ENCODE measurements around the gene NOD2.

The NOD2 gene

GRCh38 chr16:50742576-50743200 lies 49.3 kb downstream of the NOD2 start:
- no peak for DNase-seq (ENCODE audit: low read depth)

DNA sequence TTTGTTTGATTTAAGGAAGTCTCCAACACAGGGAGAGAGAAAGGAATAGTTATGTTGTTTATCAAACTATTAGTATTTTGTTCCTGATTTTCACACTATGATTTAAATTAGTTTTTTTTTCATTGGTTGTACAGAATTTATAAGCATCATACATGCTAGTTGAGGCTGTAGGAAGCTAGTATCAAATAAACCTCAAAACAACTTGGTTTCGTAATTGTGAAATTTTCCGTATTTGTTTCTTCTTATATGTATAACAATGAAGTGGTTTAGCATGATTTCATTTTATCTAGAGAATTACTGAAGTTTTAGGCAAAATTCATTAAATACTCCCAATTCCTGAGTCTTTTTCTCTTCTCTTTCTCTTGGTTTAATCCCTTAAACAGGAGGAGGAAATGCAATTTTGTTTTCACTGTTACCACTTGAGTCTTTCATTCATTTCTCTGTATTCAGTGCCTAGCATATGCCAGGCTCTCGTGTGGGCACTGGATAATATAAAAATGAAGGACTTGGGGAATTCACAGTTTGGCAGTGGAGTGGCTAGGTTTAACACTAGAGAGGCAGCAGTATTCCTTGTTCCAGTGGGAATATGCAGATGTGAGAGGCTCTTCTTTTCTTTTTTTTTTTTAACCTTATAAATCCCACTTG lies 50.3 kb downstream of the NOD2 start:
- no peak for DNase-seq (ENCODE audit: low read depth)

- DNase-seq (ENCODE audit: low read depth): no peak
Measured at GRCh38 chr16:50744881-50745280, 51.5 kb downstream of the NOD2 start.

DNA sequence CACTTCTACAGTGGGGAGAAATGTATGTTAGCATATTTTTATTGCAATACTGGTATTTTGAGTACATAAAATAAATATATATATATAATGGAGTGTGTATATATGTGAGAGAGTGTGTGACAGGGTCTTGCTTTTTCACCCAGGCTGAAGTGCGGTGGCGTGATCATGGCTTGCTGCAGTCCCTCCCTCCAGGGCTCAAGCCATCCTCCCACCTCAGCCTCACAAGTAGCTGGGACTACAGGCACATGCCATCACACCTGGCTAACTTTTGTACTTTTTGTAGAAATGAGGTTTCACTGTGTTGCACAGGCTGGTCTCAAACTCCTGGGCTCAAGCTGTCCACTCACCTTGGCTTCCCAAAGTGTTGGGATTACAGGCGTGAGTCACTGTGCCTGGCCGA lies 52.5 kb downstream of the NOD2 start:
- DNase-seq (ENCODE audit: low read depth): no peak

DNA sequence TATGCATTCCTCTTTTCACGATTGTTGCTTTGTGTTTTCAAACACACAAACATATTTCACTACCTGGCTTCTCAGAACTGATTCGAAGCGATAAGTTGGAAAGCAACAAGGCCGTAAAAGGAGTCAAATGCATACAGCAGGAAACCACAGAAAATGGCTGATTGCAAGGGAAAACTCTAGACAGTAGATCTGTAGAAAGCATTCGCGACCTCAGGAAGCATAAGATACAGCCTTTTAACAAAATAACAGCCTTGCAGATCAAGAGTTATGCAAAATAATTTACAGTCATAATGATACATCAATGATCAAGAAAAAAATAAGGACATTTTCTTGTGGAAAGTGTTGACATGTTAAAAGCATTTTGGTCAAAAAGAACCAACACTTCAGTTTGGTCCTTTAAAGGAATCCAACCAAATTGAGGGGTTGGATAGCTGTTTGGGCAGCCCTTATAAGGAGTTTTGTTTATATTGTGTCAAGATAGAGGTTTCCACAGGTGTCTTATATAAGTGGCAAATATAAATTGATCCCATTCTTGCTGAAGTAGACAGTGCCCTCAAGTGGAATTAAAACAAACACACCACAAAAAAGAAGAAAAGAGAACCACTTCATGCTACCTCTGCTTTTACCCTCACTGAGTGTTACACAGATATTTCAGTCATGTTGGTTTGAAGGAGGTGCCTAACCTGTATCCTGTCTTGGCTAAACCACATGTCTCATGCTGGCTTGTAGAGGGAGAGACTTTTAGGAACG lies 54.0 kb downstream of the NOD2 start:
- DNase-seq (ENCODE audit: low read depth): no peak

DNA sequence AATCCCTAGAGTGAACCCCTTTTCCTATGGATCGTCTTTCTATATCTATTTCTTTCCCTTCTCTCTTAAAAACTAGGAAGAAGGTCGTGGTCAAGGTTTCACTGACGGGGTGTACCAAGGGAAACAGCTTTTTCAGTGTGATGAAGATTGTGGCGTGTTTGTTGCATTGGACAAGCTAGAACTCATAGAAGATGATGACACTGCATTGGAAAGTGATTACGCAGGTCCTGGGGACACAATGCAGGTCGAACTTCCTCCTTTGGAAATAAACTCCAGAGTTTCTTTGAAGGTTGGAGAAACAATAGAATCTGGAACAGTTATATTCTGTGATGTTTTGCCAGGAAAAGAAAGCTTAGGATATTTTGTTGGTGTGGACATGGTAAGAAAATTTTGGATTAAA lies 58.1 kb downstream of the NOD2 start:
- DNase-seq (ENCODE audit: low read depth): no peak

DNA sequence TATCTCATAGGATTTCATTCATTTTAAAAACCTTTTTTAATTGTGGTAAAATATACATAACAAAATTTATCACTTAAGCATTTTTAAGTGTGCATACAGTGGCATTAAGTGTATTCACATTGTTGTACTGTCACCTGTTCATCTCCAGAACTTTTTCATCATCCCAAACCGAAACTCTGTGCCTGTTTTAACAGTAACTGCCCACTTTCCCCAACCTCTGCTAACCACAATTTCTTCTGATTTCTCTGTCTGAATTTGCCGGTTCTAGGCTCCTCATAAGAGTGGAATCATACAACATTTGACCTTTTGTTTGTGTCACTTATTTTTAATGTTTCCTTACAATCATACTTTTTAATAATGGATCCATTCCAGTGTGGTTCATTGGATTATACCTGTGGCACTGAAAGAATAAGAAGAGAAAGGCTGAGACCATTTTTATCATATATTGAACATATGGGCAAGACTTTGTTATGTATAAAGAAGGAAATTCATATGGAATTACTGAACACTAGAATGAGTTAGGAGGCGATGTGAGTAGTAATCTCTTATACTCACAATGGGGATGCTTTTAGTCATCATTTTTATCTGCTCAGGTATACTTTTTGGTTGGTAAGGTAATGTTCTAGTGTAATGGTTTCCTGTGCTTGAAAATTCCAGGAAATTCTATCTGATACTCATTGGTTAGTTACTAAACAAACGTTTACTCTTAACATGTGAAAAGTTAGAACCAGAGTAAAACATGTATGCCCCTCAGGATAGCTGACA lies 59.2 kb downstream of the NOD2 start:
- no peak for DNase-seq (ENCODE audit: low read depth)

DNA sequence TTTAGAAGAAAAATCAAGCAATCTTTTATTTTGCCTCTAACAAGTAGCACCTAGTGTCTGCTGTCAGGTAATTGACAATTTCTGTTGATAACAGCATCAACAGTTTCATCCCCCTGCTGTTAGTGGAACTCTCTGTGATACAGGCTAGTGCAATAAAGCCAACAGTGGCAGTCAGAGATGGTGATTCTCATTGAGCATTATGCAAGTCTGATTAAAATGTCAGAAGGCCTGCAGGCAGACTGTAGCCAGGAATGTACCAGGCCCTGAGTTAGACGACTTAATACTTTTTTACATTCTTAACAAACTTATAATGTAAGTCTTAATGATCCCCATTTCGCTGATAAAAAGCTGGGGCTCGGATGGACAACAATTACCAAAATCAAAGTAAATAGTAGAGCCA lies 63.1 kb downstream of the NOD2 start:
- DNase-seq (ENCODE audit: low read depth): no peak

GRCh38 chr16:50761267-50761666 lies 67.9 kb downstream of the NOD2 start:
- DNase-seq (ENCODE audit: low read depth): no peak

- no peak for DNase-seq (ENCODE audit: low read depth)
Measured at GRCh38 chr16:50762241-50762640, 68.8 kb downstream of the NOD2 start.

DNA sequence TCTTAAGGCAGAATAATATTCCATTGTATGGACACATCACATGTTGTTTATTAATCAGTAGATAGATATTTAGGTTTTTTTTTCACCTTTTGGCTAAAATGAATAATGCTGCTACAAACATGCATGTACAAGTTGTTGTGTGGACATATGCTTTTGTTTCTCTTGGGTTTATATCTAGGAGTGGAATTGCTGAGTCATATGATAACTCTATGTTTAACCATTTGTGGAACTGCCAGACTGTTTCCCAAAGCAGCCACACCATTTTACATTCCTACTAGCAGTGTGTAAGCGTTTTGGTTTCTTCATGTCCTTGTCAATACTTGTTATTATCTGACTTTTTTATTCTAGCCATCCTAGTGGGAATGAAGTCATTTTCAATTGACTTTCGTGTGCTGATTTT lies 69.8 kb downstream of the NOD2 start:
- DNase-seq (ENCODE audit: low read depth): no peak

GRCh38 chr16:50765260-50765659 lies 71.9 kb downstream of the NOD2 start:
- DNase-seq (ENCODE audit: low read depth): no peak

DNA sequence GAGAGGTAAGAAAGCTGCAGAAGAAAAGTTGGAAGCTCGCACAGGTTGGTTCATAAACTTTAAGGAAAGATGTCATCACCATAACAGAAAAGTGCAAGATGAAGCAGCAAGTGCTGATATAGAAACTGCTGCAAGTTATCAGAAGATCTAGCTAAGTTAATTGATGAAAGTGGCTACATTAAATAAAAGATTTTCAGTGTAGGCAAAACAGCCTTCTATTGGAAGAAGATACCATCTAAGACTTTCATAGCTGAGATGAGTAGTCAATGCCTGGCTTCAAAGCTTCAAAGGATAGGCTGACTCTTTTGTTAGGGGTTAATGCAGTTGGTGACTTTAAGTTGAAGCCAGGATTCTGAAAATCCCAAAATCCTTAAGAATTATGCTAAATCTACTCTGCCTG lies 72.5 kb downstream of the NOD2 start:
- DNase-seq (ENCODE audit: low read depth): no peak

GRCh38 chr16:50767197-50767596 lies 73.8 kb downstream of the NOD2 start:
- DNase-seq (ENCODE audit: low read depth): no peak

DNA sequence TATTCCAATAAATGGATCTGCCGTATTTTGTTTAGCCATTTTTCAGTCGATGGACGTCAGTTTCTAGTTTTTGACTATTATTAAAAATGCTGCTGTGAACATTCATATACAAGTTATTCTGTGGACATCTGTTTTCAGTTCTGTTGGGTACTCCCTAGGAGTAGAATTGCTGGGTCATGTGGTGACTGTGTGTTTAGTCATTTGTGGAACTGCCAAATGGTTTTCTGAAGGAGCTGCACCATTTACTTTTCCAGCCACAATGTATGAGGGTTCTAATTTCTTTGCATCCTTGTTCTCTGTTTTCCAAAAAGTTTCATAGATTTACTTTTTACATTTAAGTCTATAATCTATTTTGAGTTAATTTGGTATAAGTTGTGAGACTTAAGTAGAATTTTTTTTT lies 78.0 kb downstream of the NOD2 start:
- peak; percentile 17 for DNase-seq (ENCODE audit: low read depth)

DNA sequence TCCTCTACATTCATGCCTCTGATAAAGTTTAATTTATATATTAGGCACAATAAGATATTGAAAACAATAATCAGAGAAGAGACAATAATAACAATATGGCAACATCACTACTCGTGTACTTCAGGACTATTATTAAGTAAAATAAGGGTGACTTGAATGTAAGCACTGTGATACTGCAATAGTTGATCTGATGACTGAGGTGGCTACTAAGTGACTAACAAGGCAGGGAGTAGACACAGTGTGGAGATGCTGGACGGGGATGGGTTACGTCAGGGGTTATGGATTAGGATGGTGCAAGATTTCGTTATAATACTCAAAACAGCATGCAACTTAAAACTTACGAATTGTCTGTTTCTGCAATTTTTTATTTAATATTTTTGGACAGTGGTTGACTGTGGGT lies 81.0 kb downstream of the NOD2 start:
- no peak for DNase-seq (ENCODE audit: low read depth)

- DNase-seq (ENCODE audit: low read depth): no peak
Measured at GRCh38 chr16:50774960-50775359, 81.6 kb downstream of the NOD2 start.

DNA sequence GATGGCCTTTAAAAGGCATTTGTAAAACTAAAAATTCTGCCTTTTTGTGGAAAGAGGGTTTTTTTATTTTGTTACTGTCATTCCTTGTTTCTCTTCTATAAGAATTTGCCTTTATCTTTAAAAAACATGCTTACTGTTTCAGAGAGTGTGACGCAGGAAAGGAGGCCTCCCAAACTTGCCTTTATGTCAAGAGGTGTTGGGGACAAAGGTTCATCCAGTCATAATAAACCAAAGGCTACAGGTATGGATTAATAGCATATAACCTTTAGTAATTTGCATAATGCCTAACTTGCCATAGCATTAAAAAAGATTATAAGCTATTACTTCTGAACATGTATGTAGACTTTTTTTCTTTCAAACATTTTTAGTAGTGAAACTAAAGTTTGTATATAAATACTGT lies 82.6 kb downstream of the NOD2 start:
- DNase-seq (ENCODE audit: low read depth): no peak

DNA sequence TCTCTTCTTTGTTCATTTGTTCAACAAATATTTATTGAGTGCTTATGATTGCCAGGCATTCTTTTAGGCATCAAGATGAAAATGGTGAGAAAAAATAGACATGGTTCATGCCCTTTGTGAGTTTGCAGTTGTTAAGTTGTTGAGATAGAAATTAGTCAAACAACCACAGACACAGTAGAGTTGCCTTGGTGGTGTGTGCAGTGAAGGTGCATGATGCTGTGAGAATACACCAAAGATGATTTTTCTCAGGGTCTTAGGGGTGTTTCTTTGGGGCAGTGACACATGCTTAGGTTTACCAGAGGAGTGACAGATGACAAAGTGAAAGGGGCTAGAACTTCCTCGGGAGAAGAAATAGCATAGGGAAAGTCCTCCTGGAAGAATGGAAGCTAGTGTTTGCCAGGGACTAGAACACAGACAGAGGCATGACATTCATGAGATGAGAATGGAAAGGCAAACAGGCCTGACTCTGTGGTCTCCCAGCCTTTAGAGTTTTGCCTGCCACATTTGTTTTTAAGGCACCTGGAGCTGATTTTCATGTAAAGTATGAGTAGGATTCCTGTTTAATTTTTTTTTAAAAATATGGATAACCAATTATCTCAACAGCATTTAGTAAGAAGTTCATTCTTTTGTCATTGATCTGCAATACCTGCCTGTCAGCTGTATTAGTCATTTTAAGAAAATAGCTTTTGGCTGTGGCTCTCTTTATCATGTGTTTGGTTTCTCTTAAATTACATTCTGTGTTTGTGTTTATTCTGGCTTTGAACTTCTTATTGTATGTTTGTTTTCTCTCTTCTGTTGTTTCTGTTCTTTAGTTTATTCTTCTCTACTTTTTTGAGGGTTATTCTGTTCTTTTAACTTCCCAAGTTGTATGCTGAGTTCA lies 85.1 kb downstream of the NOD2 start:
- DNase-seq (ENCODE audit: low read depth): no peak

GRCh38 chr16:50781043-50781442 lies 87.6 kb downstream of the NOD2 start:
- DNase-seq (ENCODE audit: low read depth): no peak

- DNase-seq (ENCODE audit: low read depth): no peak
Measured at GRCh38 chr16:50781518-50781917, 88.1 kb downstream of the NOD2 start.
